Body of pancreas (tissue), 4 donors: Measurements from ENCODE around the gene ORAI2.

ENCODE experiments used
- CTCF ChIP-seq, 7 experiments: fragments of 450-650 bp in 4 of 7; fragments of 200-600 bp in 3 of 7; sonication (generic) in 3 of 7; IDR thresholded peaks; one replicate each; pipeline ENCODE4 v1.5.1; 2016 to 2019; ENCODE audit warnings: antibody characterized with exemption in 7 of 7
- POLR2A ChIP-seq, 3 donors: fragments of 450-650 bp; IDR thresholded peaks; one replicate each; pipeline ENCODE4 v1.6.1; 2016; ENCODE audit warnings: antibody characterized with exemption in 3 of 3, mild to moderate bottlenecking in 2 of 3

- TF ChIP-seq POLR2A (IDR thresholded peaks at IDR 0.05): no peak
- TF ChIP-seq CTCF (IDR thresholded peaks at IDR 0.05): no peak
Measured at GRCh38 chr7:102471791-102472125, 38.4 kb downstream of the ORAI2 start.
